Tongue (tissue), 3 donors: Measurements from ENCODE around the gene STT3A. TPM values are rescaled to one million over a fixed set of nuclear protein-coding genes. Genes with fewer than 3 reads are reported as not detected.

ENCODE experiments used
- DNase-seq: peaks from one replicate; pipeline ENCODE4 v3.0.0-alpha.2; 2015
- small RNA-seq: library from RNA; depleted of rRNA; stranded (forward); fragments of <200 nt; gene quantifications from one replicate; pipeline ENCODE3, GENCODE V24; 2014; ENCODE audit warnings: low replicate concordance
- total RNA-seq: library from RNA; depleted of rRNA; stranded (reverse); fragments of >200 nt; gene quantifications from one replicate; pipeline ENCODE4 v1.2.3, GENCODE V29; 2014

Gene STT3A
- total RNA-seq, 1 donor from 2014 or later, result 79.4 TPM

GRCh38 chr11:125663910-125664309, 71.3 kb downstream of the STT3A start:
- no peak for DNase-seq

DNA sequence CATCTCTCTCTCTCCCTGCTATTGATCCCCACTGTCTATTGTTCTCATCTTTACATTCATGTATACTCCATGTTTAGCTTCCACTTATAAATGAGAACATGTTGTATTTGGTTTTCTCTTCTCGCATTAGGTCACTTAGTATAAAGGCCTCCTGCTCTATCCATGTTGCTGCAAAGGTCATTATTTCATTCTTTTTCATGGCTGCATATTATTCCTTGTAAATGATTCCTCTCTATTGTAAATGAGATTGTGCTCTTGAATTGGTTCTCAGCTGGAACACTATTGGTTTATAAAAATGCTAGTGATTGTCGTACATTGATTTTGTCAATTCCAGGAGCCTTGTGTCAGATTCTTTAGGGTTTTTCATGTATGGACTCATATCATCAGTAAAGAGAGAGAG, 74.5 kb downstream of the STT3A start:
- DNase-seq, result no peak

- DNase-seq, result no peak
These were observed 77.5 kb downstream of the STT3A start for GRCh38 chr11:125670172-125670571.

GRCh38 chr11:125671561-125671960, 78.9 kb downstream of the STT3A start:
- DNase-seq, result no peak

Small RNA genes within 50 kb of the gene (small RNA-seq; reads per million reads assigned to genes)
- gene RNU2-35P, result 0.06 reads per million
- not detected for gene RNU6-1156P

Other genes with a start within 250 kb of the STT3A start
- gene FEZ1, start 96.6 kb upstream of the STT3A start, total RNA-seq, result 11.8 TPM
- gene EI24, start 23.4 kb upstream of the STT3A start, total RNA-seq, result 49.1 TPM
- 9.1 TPM for gene CHEK1, start 32.3 kb downstream of the STT3A start, total RNA-seq
- gene ACRV1, start 88.0 kb downstream of the STT3A start, total RNA-seq, result not detected
- not detected for gene PATE1, start 153.4 kb downstream of the STT3A start, total RNA-seq
- gene PATE2, start 186.0 kb downstream of the STT3A start, total RNA-seq, result not detected
- gene PATE3, start 195.3 kb downstream of the STT3A start, total RNA-seq, result not detected
- gene PATE4, start 240.5 kb downstream of the STT3A start, total RNA-seq, result not detected